Stimulated activated CD4-positive, alpha-beta T cell treated with anti-CD3 and anti-CD28 coated beads, Interleukin-1b, Interleukin-23, amount 100 ng/mL, for 24 hours (primary cell): ENCODE data around the gene E2F4.
A peak's percentile ranks its signal among the peaks of the same experiment; 100 is the strongest.

Experiments
- DNase-seq, 4 experiments: peaks; one replicate each; pipeline ENCODE4 v3.0.0-alpha.2; 2020; ENCODE audit warnings: low read depth in 4 of 4, low spot score in 1 of 4

E2F4 gene

DNA sequence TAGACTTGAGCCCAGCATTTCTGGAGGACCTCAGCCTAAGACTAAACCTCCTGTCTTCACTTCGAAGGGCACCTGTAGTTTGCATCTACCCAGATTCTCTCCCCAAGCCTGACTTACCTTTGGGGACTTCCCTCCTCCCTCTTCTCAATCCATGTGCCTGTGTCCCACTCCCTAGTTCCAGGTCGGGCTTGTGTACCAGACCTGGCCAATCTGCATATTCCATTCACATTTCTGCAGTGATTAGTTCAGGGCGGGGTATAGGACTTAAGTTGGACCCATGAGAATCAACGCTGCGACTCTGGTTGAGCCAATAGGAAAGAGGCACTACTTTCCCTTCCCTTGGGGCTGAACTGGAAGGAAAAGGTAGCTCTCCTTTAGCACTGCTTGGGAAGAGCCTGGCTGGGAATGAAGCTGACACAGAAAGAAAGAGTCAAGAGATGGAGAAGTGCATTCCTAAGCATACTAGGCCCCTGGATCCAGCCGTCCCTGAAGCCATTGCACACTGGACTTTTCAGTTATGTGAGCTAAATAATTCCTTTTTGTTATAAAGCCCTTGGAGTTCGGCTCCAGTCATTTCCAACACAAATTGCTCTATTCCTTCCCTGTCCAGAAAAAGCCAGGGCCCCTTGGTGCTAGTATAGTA lies 34.7 kb upstream of the E2F4 start:
- no peak for DNase-seq

DNA sequence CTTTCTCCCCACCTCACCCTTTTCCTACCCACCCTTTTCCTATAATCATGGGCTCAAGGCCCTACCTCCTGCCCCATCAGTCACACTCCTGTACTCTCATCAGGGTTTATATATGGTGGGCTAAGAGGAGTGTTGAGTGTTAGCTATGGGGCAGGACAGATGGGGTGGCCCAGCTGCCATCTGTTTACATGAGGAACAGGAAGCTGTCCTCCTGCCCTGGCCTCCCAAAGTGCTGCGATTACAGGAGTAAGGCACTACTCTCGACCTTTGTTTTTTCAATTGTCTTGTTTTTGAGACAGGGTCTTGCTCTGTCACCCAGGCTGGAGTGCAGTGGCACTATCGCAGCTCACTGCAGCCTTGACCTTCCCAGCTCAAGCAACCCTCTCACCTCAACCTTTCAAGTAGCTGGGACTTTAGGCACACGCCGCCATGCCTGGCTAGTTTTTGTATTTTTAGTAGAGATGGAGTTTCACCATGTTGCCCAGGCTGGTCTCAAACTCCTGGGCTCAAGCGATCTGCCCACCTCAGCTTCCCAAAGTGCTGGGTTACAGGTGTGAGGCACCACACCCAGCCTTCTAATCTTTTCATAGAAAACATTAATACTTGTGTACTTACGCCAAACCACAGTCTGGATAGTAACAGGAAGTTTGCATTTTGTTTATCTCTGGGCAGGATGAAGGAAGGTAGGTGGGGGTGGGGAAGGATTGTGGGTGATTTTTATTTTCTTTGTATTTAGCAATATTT lies 33.9 kb upstream of the E2F4 start:
- no peak for DNase-seq

DNA sequence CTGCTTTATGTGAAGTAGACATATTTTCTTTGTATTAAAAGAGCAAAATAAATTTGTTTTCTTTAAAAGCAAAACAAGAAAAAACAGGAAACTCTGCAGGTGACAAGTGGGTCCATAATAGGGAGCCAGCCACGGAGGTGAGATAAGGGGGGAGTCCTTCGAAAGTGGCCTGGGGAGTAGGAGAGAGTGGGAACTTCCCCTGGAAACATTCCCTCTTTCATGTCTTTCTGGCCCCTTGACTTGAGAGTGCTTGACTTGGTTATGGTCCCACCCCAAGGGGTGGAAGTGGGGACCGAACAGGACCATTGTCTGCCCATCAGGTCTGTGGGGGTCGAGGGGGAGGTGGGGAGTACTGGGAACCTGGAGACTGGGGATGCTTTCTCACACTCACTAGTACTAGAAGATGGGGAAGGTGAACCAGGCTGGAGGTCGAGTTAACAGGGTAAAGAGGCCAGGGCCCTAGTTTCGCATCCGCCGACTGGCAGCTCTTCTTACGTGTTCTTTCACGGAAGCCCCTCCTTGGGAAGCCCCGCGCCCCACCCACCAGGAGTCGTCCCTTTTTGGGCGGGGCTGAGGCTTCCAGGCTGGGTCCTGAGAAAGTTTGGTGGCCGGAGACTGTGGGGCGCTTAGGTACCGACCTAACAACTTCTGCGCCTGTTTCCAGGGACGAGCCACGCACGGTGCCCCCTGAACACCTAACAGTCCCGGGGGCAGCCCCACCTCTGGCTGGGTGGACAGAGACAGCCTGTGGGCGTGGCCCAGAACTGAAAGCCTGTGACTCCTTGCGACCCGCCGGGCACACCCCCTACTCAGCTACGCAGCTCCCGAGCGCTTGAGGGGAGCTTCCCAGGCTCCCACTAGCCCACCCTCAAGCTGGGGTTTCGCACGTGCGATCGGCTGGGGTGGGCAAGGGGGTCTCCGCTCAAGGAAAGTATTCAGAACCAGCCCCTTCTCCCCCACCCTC lies 33.0 kb upstream of the E2F4 start:
- peak in 1 of 4 experiments; percentile 78 for DNase-seq

DNA sequence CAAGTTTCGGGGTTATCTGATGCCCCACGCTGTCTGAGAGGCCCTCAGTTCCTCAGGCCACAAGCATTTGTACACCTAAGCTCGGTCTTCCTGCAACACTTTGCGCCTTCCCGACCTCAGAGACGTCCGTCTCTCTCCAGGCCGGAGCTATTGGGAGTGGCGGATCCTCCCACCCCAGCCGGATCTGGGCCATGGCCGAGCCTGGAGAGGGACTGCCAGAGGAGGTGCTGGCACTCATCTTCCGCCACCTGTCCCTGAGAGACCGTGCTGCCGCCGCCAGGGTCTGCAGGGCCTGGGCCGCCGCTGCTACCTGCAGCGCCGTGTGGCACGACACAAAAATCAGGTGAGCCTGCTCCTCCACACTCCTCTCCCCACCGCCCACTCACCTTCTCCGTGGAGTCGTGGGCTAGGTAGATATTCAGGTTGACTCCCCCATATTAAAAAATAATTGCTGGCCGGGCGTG lies 30.3 kb upstream of the E2F4 start:
- no peak for DNase-seq

DNA sequence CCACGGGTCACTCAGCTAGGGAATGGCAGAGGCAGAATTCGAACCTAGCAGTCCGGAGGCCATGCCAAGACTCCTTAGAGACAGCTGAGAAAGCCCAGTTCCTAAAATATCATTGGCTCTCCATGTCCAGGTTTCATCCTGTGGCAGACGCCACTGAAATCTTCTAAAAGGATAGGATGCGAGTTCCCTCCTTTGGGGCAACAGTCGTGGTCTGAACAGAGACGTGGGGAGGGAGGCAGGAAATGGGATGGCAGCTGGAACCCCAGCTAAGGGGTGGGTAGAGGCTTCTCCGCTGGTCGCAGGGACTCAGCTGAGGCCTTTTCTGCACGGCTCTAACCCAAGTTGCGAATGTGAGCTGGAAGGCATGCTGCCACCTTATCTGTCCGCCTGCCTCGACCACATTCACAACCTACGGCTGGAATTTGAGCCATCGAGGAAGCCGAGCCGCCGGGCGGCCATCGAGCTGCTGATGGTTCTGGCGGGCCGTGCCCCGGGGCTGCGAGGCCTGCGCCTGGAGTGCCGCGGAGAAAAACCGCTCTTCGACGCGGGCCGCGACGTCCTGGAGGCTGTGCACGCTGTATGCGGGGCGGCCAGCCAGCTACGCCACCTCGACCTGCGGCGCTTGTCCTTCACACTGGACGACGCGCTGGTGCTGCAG lies 29.3 kb upstream of the E2F4 start:
- no peak for DNase-seq

DNA sequence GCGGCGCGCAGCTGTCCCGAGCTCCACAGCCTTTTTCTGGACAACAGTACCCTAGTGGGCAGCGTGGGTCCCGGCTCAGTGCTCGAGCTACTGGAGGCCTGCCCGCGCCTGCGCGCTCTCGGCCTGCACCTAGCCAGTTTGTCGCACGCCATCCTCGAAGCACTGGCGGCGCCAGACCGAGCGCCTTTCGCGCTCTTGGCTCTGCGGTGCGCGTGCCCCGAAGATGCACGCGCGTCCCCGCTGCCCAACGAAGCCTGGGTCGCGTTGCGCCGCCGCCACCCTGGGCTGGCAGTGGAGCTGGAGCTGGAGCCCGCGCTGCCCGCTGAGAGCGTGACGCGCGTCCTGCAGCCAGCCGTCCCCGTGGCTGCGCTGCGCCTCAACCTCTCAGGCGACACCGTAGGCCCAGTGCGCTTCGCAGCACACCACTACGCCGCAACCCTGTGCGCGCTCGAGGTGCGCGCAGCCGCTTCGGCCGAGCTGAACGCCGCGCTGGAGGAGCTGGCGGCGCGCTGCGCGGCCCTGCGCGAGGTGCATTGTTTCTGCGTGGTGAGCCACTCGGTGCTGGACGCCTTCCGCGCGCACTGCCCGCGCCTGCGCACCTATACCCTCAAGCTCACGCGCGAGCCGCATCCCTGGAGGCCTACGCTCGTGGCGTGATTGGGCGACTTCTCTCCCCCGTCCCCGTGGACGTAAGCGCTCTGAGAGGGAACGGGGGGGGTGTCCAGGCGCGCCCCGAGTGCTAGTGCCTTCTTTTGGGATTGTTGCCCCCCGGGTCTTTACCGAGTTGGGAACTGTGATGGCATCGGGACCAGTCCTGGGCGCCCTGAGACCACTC lies 28.6 kb upstream of the E2F4 start:
- no peak for DNase-seq

DNA sequence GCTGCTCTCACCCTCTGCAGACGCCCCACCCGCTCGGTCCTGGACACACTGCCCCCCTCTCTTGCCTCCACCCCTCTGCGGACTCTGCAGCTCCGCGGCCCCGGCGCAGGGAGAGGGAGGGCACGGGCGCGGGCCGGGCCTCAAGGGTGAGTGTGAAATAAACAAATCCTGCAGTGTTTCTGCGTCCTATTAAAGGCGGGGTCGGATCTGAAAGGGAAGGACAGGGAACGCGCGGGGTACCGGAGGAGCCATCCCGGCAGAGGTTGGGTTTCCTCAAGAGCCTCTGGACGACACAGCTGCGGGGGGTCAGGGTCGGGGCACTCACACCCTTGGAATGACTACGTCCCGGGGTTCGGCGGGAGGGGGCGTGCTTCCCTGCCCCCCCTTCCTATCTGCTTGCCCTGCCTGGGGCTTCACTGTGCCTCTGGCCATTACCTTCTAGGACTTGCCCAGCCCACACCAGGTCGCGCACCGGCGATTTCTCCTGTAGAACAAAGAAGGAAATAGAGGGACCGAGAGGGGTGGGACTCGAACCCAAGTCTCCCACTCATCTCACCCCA lies 27.9 kb upstream of the E2F4 start:
- DNase-seq = no peak

DNA sequence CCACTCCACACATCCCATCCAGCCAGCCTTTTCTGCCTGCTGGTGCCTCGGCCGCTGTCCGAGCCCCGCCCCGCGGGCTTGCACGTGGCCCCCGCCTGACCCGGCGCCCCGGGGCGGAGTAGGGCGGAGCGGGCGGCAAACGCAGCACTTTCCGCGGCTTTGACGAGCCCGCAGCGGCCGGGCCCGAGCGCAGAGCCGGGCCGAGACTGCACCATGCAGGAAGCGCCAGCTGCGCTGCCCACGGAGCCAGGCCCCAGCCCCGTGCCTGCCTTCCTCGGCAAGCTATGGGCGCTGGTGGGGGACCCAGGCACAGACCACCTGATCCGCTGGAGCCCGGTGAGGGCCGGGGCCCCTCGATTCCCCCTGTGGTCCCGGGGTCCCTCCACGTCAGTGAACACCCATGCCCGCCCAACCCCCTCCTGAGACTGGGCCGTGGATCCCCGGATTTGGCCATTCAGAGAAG lies 27.3 kb upstream of the E2F4 start, which contains the start of gene HSF4:
Gene HSF4, plus strand, starts transcription at position 147 of the 463 bp plus-strand sequence. Its CDS starts 67 bp downstream, at position 214.
- DNase-seq = no peak

DNA sequence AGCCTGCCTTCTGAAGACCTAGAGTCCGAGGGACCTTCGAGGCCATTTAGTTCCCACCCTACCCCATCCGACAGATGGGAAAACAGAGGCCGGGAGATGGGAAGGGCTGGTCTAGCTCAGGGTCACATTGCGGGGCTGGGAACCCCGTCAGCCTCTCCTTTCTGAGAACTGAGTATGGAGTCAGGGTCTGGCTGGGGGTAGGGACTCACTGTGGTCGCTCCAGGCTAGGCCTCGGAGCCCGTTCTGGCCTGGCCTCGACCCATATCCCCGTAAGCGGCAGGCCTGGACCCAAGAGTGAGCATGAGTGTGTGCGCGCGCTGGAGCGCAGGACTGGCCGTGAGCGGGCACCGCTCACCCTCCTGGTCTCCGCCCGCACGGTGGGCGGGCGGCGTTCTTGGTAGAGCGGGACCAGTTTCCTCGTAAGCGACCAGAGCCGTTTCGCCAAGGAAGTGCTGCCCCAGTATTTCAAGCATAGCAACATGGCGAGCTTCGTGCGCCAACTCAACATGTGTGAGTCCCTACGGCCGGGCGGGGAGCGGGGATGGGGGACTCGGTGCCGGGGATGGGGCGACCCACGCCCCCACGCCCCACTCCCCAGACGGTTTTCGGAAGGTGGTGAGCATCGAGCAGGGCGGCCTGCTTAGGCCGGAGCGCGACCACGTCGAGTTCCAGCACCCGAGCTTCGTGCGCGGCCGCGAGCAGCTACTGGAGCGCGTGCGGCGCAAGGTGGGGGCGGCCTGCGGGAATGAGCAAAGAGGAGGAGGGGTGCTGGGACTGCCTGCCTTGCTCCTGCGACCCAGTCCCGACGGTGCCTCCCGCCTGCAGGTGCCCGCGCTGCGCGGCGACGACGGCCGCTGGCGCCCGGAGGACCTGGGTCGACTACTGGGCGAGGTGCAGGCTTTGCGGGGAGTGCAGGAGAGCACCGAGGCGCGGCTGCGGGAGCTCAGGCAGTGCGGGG lies 26.6 kb upstream of the E2F4 start:
- DNase-seq = no peak

DNA sequence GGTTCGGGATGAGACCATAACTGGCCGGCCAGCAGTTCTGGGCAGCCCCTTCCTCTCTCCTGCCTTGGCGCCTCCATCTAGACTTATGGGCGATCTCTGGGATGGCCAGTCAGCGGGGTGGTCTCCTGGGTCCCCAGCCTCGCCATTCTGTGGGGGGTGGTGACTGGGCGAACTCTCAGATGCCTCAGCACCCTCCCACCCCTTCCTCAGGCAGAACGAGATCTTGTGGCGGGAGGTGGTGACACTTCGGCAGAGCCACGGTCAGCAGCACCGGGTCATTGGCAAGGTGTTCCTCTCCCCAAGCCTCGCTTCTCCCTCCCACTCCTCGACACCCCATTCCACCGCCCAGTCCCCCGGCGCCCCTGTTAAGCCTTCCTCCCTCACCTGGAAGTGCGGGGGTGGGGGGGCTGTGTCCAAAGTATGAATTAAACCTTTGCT lies 25.8 kb upstream of the E2F4 start:
- DNase-seq = no peak

DNA sequence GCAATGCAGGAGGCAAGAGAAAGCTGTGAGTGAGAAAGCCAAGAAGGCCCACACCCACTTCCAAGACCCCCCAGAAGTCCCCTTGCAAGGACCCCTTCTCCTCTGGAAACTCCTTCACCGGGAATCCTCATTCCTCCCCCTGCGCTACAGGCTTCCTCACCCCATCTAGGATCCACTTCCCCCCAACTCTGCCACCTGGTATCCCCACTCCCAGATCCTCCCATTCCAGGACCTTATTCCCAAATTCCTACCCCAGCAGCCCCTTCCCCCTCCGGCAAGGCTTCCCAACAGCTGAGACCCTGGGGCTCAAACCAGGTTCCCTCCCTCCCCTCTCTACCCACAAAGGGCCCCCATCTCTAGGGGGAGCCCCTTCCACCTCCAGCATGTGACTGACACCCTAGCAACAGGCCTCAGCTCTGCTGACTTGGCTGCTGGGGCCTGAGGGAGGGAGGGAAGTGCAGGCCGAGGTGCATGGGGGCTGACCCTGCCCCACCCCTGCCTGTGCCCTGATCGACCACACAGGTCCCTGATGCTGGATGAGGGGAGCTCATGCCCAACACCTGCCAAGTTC lies 25.3 kb upstream of the E2F4 start:
- no peak for DNase-seq

DNA sequence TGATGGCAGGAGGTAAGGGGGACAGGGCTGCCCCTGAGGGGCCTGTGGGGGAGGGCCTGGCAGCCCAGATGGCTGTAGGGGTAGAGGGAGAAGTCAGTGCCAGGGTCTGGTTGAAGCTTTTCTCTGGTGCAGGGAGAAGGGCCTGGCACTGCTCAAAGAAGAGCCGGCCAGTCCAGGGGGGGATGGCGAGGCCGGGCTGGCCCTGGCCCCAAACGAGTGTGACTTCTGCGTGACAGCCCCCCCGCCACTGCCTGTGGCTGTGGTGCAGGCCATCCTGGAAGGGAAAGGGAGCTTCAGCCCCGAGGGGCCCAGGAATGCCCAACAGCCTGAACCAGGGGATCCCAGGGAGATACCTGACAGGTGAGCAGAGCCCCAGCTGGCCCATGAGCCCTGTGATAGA lies 24.4 kb upstream of the E2F4 start:
- no peak for DNase-seq

DNA sequence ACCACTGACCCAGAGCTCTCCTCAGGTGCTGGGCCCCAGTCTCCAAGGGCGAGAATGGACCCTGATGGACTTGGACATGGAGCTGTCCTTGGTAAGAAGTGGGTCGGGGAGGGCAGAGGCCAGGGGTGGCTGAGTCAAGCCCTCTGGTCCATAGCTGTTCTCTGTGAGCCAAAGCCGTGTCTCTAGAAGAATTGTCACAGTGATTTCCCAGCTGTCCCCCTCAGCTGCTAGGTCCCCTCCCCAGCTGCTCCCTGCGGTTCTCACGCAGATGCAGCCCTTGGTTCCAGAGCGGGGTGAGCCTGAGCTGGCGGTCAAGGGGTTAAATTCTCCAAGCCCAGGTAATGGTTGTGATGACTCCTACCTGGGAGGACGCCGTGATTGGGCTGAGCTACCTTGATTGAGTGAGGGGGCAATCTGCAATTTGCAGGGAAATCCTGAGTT lies 22.9 kb upstream of the E2F4 start:
- no peak for DNase-seq

DNA sequence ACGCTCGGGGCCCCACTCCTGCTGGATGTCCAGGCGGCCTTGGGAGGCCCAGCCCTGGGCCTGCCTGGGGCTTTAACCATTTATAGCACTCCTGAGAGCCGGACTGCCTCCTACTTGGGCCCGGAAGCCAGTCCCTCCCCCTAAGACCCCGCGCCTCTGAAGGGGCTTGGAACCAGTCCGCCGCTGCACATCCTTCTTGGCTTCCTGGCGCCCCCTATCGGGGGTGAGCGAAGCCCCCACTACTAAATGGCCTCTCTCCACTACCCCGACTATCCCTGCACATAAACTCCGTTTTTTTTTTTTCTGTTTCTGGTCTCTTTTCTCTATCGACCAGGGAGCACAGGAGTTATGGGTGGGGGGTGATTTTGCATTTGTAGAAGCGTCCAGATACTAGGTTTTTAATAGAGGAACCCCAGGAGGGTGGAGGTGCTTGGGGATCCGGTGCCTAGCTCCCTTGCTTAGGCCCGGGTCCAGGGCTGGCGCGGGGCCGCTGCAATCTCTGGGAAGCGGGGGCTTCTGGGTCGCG lies 22.2 kb upstream of the E2F4 start:
- no peak for DNase-seq

DNA sequence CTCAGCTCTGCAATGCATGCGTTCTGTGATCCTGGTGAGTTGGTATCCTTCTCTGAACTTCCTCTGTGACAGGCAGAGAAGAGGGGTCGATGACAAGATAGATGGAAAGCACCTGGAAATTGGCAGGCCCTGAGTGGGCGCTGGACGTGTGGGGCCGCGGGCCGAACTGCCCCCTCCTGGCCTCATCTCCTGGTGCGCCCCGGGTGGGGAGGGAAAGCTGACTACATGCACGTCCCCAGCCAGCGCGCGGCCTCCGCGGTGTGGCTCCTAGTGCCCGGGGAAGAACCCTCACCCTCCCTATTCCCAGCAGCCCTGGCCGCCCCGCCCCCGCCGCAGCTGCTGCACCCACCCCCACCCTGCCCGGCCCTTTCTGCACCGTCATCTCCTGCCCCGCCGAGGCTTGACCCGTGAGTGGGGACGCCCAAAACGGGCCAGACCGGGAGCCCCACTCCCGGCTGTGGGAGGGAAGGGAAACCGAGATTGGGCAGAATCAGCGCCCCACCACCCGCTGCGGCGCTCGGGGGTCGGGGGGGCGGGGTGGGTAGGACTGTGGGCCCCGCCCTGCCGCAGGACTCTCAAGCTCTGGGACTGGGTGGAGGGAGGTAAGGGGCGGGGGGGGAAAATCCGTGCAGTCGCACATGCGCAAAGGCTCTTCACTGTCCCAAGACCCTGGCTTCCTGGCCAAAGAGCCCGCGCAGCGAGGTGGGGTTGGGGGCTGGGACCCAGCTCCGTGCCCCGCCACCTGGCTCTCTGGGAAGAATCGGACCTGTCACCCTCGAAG lies 21.6 kb upstream of the E2F4 start, which contains the start of gene NOL3:
Gene NOL3, plus strand, starts transcription at position 371 of the 781 bp plus-strand sequence.
- peak in 1 of 4 experiments; percentile 74 for DNase-seq

DNA sequence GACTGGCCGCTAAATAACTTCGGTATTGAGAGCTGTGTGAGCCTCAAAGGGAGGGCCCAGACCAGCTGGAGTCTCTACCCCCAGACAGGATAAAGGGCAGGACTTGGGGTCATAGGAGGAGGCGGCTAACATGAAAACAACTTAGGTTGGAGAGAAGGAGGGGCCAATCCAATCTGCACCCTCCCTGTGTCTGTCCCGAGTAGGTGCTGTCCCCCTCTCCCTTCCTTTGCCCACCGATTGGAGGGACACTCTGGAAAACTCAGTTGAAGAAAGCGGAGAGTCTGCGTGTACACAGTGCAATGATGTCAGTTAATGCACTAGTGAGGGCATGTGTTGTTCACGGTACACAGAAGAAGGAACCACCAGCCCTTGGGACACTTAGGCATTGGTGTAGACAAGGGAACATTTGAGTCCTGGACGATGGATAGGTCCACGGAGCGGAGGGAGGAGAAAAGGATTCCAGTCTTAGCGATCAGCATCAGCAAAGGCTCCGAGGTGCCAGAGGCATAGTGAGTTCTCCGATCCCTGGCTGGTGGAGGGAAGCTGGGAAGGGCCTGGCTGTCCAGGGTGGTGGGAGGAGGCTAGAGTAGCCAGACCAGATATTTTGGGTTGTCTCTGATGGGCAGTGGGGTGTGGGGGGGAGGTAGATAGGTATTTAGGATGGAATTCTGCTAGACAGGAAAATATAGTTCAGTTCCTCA lies 20.9 kb upstream of the E2F4 start:
- no peak for DNase-seq
